Naive thymus-derived CD4-positive, alpha-beta T cell (primary cell): ENCODE measurements around the gene LCK. TPM values are rescaled to one million over a fixed set of nuclear protein-coding genes. Genes with fewer than 3 reads are reported as not detected.

Experiments
- ATAC-seq: fragments of 150-1000 bp; cut with Tn5 transposase; 2 replicates; pipeline ENCODE4 v1.10.0; 2021; ENCODE audit warnings: mild to moderate bottlenecking, moderate library complexity
- CTCF ChIA-PET: fragments of 350-600 bp; sonication (Branson Sonifier 250); formaldehyde crosslinking; loops from one replicate; lab custom pipeline; 2021; ENCODE audit warnings: antibody characterized with exemption; lab: Charles Lee
- POLR2A ChIA-PET: fragments of 350-600 bp; sonication (Branson Sonifier 250); formaldehyde crosslinking; loops from one replicate; lab custom pipeline; 2021; ENCODE audit warnings: antibody characterized with exemption, inconsistent platforms; lab: Charles Lee
- DNase-seq, 9 donors: peaks; one replicate each; pipeline versions ENCODE4 v3.0.0 to v3.0.0-alpha.2; 2020 to 2022; ENCODE audit warnings: mixed read lengths in 1 of 9
- H3K27ac ChIP-seq: one replicate; pipeline ENCODE4 v1.7.0; 2013; ENCODE audit warnings: mild to moderate bottlenecking, low read depth, low read length, moderate library complexity
- H3K27me3 ChIP-seq, 2 donors: one replicate each; pipeline ENCODE4 v1.7.0; 2013; ENCODE audit warnings: low read length in 2 of 2, mild to moderate bottlenecking in 2 of 2, moderate library complexity in 2 of 2; ENCODE audit not compliant: control insufficient read depth in 2 of 2, insufficient read depth in 2 of 2
- H3K36me3 ChIP-seq, 3 experiments: 1 replicate in 2 of 3; 2 replicates in 1 of 3; pipeline ENCODE4 v1.7.0; 2013; ENCODE audit warnings: low read length in 3 of 3, mild to moderate bottlenecking in 3 of 3, moderate library complexity in 1 of 3; ENCODE audit not compliant: insufficient read depth in 3 of 3, control insufficient read depth in 2 of 3
- H3K4me1 ChIP-seq, 2 donors: one replicate each; pipeline ENCODE4 v1.7.0; 2013; ENCODE audit warnings: low read length in 2 of 2, mild to moderate bottlenecking in 2 of 2, moderate library complexity in 1 of 2; ENCODE audit not compliant: control insufficient read depth in 2 of 2, insufficient read depth in 2 of 2
- H3K4me3 ChIP-seq: 2 replicates; pipeline ENCODE4 v1.7.0; 2013; ENCODE audit warnings: mild to moderate bottlenecking, low read length
- H3K9me3 ChIP-seq, 3 experiments: 1 replicate in 2 of 3; 2 replicates in 1 of 3; pipeline ENCODE4 v1.7.0; 2013; ENCODE audit warnings: low read length in 3 of 3; ENCODE audit not compliant: control insufficient read depth in 2 of 3
- H3K27ac Mint-ChIP-seq, 9 donors: one replicate each; pipeline ENCODE4 v1.8.0; 2020 to 2022; ENCODE audit warnings: mixed read lengths in 9 of 9, mild to moderate bottlenecking in 8 of 9, moderate library complexity in 5 of 9, inconsistent platforms in 2 of 9
- H3K27me3 Mint-ChIP-seq, 5 donors: one replicate each; pipeline ENCODE4 v1.8.0; 2021 to 2022; ENCODE audit warnings: mixed read lengths in 5 of 5, mild to moderate bottlenecking in 1 of 5
- H3K36me3 Mint-ChIP-seq, 5 donors: one replicate each; pipeline ENCODE4 v1.8.0; 2020 to 2022; ENCODE audit warnings: mixed read lengths in 5 of 5, mild to moderate bottlenecking in 3 of 5, inconsistent platforms in 1 of 5
- H3K4me1 Mint-ChIP-seq, 7 donors: one replicate each; pipeline ENCODE4 v1.8.0; 2020 to 2022; ENCODE audit warnings: mixed read lengths in 7 of 7, mild to moderate bottlenecking in 3 of 7, inconsistent platforms in 1 of 7
- H3K4me3 Mint-ChIP-seq, 10 donors: one replicate each; pipeline ENCODE4 v1.8.0; 2020 to 2022; ENCODE audit warnings: mild to moderate bottlenecking in 10 of 10, mixed read lengths in 10 of 10, moderate library complexity in 6 of 10, inconsistent platforms in 2 of 10
- H3K9me3 Mint-ChIP-seq, 11 donors: one replicate each; pipeline ENCODE4 v1.8.0; 2020 to 2022; ENCODE audit warnings: mixed read lengths in 11 of 11, mild to moderate bottlenecking in 4 of 11, inconsistent platforms in 1 of 11, moderate library complexity in 1 of 11
- intact Hi-C, 2 donors: fragments of 100-400 bp; cut with micrococcal nuclease; formaldehyde crosslinking; loops; one replicate each; pipeline ENCODE4 v1.15.1; 2023
- polyA plus RNA-seq, 2 donors: library from polyadenylated mRNA; unstranded; fragments of 300-500 nt; fragmentation: Illumina TruSeq; gene quantifications; one replicate each; pipeline ENCODE4 v1.2.3, GENCODE V29; 2021
- total RNA-seq, 6 experiments: library from RNA in 5 of 6; stranded (reverse) in 5 of 6; gene quantifications; 1 replicate in 5 of 6; 2 replicates in 1 of 6; pipeline ENCODE4 v1.2.3 and lab custom pipeline; 2021 to 2026

Gene LCK
- total and polyA plus RNA-seq, 7 experiments from 2014 or later, result 245 to 1,109 (median 480) TPM

DNA sequence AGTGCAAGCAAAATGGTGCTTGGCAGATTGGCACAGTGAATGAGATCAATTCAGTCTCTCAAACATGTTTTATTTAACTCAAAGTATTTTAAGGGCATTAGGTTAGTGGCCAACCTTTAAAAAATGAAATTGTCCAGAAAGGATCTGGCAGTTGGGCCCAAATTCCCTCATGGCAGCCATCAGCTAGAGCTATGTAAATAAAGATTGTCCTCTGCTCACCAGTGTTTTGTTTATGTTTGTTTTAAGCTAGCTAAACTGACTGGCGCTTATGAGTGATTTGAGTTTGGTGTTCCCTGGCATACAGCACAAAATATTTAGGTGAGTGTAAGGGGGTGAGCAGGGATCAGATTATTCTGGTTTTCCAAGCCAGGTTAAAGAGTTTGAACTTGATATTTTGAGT, 58.9 kb downstream of the LCK start:
- ChIA-PET POLR2A (interaction anchor here (0.5 to 2.6 kb wide), 5 partner anchors 12 to 64 kb away, joined by 3 to 8 read pairs (median 4); partner anchors contain the start of gene MARCKSL1), CTCF (no interaction called here)
- no peak for ATAC-seq
- intact Hi-C loops, result no loop called here
- Histone ChIP-seq H3K9me3 (no peaks in the 10 kb centered on the region), H3K36me3 (peaks cover 3 to 26% (median 15%) of the 10 kb centered on the region in 3 experiments), H3K27me3 (no peaks in the 10 kb centered on the region), H3K4me1 (peaks cover 3 to 22% of the 10 kb centered on the region in 2 donors), H3K27ac (no peak overlapping the region), H3K4me3 (no peak overlapping the region)
- H3K27me3 Mint-ChIP-seq, result no peaks in the 10 kb centered on the region
- peak overlapping the region in 5 of 10 donors; percentile 1 to 49 (median 9) for H3K4me3 Mint-ChIP-seq
- DNase-seq, result no peak
- H3K4me1 Mint-ChIP-seq, result peaks cover 37 to 84% (median 71%) of the 10 kb centered on the region in 7 donors
- H3K27ac Mint-ChIP-seq, result peak overlapping the region in 8 of 9 donors; percentile 62 to 89 (median 74)
- H3K9me3 Mint-ChIP-seq, result peaks cover 0 to 4% (median 0%) of the 10 kb centered on the region in 11 donors
- peaks cover 3 to 31% (median 23%) of the 10 kb centered on the region in 5 donors for H3K36me3 Mint-ChIP-seq

DNA sequence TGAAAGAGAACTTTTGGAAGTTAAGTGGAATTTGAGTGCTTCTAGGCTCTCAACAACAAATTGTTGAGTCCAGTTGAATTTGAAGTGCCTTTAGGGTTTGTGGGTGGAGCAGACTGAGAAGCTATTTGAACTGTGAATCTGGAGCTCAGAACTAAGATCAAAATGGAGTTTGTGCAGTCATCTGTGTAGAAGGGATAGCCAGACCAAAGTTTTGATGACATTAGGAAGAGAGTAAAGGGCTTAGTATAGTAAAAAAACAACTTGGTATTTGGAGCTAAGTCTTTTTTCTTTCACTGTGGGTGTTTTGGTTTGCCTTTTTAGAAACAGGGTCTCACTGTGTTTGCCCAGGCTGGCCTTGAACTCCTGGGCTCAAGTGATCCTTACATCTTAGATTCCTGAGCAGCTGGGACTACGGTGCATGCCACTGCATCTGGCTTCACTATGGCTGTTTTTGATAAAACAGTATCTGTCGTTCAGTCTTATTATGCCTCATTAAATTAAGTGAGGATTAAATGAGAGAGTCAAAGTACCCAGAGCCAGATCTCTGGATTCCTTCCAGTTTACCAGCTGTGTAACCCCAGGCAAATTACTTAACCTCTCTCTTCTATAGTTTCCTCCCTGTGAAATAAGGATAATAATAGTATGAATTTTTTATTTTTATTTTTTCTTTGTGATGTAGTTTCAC, 60.8 kb downstream of the LCK start:
- Histone ChIP-seq H3K27me3 (no peaks in the 10 kb centered on the region), H3K27ac (no peak overlapping the region), H3K36me3 (peaks cover 0 to 16% (median 5%) of the 10 kb centered on the region in 3 experiments), H3K4me1 (peaks cover 3 to 22% of the 10 kb centered on the region in 2 donors), H3K9me3 (no peaks in the 10 kb centered on the region), H3K4me3 (no peak overlapping the region)
- H3K4me1 Mint-ChIP-seq, result peaks cover 40 to 77% (median 70%) of the 10 kb centered on the region in 7 donors
- peaks cover 7 to 28% (median 14%) of the 10 kb centered on the region in 5 donors for H3K36me3 Mint-ChIP-seq
- no peaks in the 10 kb centered on the region for H3K9me3 Mint-ChIP-seq
- H3K4me3 Mint-ChIP-seq, result peak overlapping the region in 5 of 10 donors; percentile 9 to 55 (median 41)
- intact Hi-C loops, result no loop called here
- H3K27me3 Mint-ChIP-seq, result no peaks in the 10 kb centered on the region
- DNase-seq (no peak), ATAC-seq (no peak)
- CTCF ChIA-PET, result interaction anchor here (0.8 kb wide), 1 partner anchor 22 kb away, joined by 3 read pairs; no protein-coding TSS in a partner anchor
- peak overlapping the region; percentile 3 to 93 (median 78) for H3K27ac Mint-ChIP-seq
- POLR2A ChIA-PET, result interaction anchor here (1.0 to 2.6 kb wide), 6 partner anchors 10 to 82 kb away, joined by 3 to 8 read pairs (median 4); partner anchors contain the start of genes BSDC1 and MARCKSL1

DNA sequence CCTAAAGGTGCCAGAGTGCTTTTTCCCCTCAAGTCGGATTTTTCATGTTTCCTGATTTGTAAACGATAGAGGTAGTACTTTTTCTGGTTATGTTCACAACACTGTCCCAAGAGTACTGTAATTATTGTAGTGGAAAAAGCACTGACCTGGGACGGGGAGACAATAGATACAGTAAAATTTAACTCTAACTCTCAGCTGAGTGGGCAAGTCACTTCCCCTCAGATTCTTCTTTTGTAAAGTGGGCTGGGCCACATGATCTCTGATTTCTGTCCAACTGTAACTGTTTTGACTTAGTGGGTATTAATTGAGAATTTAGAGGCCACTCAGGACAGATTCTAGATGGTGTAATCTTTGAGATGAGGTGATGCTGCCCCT, 65.8 kb downstream of the LCK start:
- DNase-seq (no peak), ATAC-seq (no peak)
- no peak overlapping the region for H3K4me3 ChIP-seq
- H3K27me3 ChIP-seq, result no peaks in the 10 kb centered on the region
- peaks cover 8 to 19% (median 10%) of the 10 kb centered on the region in 5 donors for H3K36me3 Mint-ChIP-seq
- H3K36me3 ChIP-seq, result peaks cover 0 to 20% (median 5%) of the 10 kb centered on the region in 3 experiments
- intact Hi-C loops, result no loop called here
- H3K27ac Mint-ChIP-seq, result peak overlapping the region in 8 of 9 donors; percentile 30 to 81 (median 58)
- no peaks in the 10 kb centered on the region for H3K27me3 Mint-ChIP-seq
- peaks cover 18 to 55% (median 39%) of the 10 kb centered on the region in 7 donors for H3K4me1 Mint-ChIP-seq
- ChIA-PET POLR2A (interaction anchor here (0.7 to 1.7 kb wide), 4 partner anchors 16 to 89 kb away, joined by 3 to 4 read pairs (median 3); no protein-coding TSS in a partner anchor), CTCF (interaction anchor here (1.2 kb wide), 1 partner anchor 101 kb away, joined by 5 read pairs; no protein-coding TSS in a partner anchor)
- H3K27ac ChIP-seq, result no peak overlapping the region
- no peaks in the 10 kb centered on the region for H3K9me3 ChIP-seq
- H3K9me3 Mint-ChIP-seq, result no peaks in the 10 kb centered on the region
- H3K4me3 Mint-ChIP-seq, result no peak overlapping the region
- H3K4me1 ChIP-seq, result peaks cover 20 to 24% of the 10 kb centered on the region in 2 donors

DNA sequence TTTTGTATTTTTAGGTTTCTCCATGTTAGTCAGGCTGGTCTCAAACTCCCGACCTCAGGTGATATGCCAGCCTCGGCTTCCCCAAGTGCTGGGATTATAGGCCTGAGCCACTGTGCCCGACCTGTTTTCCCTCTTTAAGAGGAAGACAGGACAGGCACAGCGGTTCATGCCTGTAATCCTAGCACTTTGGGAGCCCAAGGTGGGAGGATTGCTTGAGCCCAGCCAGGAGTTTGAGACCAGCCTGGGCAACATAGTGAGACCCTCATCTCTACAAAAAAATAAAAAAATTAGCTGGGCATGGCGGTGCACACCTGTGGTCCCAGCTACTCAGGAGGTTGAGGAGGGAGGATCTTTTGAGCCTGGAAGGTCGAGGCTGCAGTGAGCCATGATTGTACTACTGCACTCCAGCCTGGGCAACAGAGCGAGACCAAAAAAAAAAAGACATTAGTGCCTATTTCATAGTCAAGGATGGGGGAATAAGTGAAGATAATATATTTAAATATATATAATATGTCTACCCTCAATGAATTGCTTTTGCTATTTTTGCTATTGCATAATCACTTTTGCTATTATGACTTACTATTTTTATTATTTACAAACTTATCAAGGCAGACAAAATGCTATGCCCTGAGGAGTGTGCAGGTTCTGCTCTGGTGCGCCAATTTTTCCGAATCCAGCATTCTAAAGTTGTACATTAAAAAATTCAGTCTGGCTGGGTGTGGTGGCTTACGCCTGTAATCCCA, 67.2 kb downstream of the LCK start:
- no peaks in the 10 kb centered on the region for H3K9me3 Mint-ChIP-seq
- peaks cover 8 to 19% (median 10%) of the 10 kb centered on the region in 5 donors for H3K36me3 Mint-ChIP-seq
- H3K4me3 ChIP-seq, result no peak overlapping the region
- DNase-seq, result no peak
- peaks cover 0 to 20% (median 5%) of the 10 kb centered on the region in 3 experiments for H3K36me3 ChIP-seq
- ChIA-PET POLR2A (interaction anchor here (1.1 to 1.7 kb wide), 3 partner anchors 17 to 27 kb away, joined by 3 to 4 read pairs (median 3); partner anchors contain the start of gene MARCKSL1), CTCF (interaction anchor here (1.2 kb wide), 1 partner anchor 102 kb away, joined by 5 read pairs; no protein-coding TSS in a partner anchor)
- no peaks in the 10 kb centered on the region for H3K27me3 ChIP-seq
- no peaks in the 10 kb centered on the region for H3K9me3 ChIP-seq
- no peaks in the 10 kb centered on the region for H3K27me3 Mint-ChIP-seq
- H3K4me3 Mint-ChIP-seq, result no peak overlapping the region
- peaks cover 29 to 63% (median 46%) of the 10 kb centered on the region in 7 donors for H3K4me1 Mint-ChIP-seq
- peak overlapping the region in 8 of 9 donors; percentile 33 to 88 (median 74) for H3K27ac Mint-ChIP-seq
- peaks cover 33% of the 10 kb centered on the region in 2 donors for H3K4me1 ChIP-seq
- H3K27ac ChIP-seq, result peak overlapping the region; percentile 40
- no peak for ATAC-seq
- intact Hi-C loops, result no loop called here

DNA sequence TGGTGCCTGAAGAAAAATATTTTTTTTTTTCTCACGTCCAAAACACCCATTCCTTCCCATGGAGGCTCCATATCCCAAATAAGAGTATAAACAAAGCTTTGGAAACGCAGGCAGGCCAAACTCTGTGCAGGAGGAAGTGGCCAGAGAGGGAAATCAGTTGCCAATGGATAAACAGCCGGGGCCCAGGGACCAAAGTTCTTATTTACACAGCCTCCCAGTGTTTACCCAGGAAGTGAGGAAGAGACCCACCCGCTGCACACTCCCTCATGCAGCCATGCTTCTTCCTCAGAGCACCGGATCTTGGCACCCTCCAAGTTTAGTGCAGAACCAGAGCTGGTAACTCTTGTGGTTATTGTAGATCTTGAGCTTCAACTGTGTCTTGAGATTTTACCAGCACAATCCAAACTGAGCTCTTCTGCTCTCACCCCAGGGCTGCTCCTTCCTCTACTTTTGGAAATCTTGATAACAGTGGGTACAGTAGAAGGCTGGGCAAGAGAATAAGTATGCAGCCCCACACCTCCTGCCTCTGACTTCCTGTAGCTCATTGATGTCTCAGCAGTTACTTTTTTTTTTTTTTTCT, 70.7 kb downstream of the LCK start:
- H3K4me3 Mint-ChIP-seq, result peak overlapping the region; percentile 58 to 85 (median 74)
- peaks cover 27 to 69% (median 47%) of the 10 kb centered on the region in 7 donors for H3K4me1 Mint-ChIP-seq
- Histone ChIP-seq H3K9me3 (no peaks in the 10 kb centered on the region), H3K27me3 (no peaks in the 10 kb centered on the region), H3K27ac (peak overlapping the region; percentile 58), H3K4me3 (peak overlapping the region; percentile 33), H3K4me1 (peaks cover 33 to 46% of the 10 kb centered on the region in 2 donors), H3K36me3 (peaks cover 1 to 35% (median 8%) of the 10 kb centered on the region in 3 experiments)
- ChIA-PET CTCF (interaction anchor here (0.6 to 2.3 kb wide), 14 partner anchors 11 to 106 kb away, joined by 3 to 12 read pairs (median 4); partner anchors contain the start of genes HDAC1 and LCK), POLR2A (interaction anchor here (0.5 to 6.0 kb wide), 34 partner anchors 10 to 308 kb away, joined by 3 to 78 read pairs (median 5); partner anchors contain the start of genes BSDC1, FAM167B, HDAC1 and KHDRBS1)
- DNase-seq (peak in 7 of 9 donors; percentile 37 to 73 (median 57)), ATAC-seq (peak; percentile 90)
- H3K9me3 Mint-ChIP-seq, result no peaks in the 10 kb centered on the region
- no peaks in the 10 kb centered on the region for H3K27me3 Mint-ChIP-seq
- peak overlapping the region; percentile 62 to 96 (median 94) for H3K27ac Mint-ChIP-seq
- peaks cover 2 to 20% (median 13%) of the 10 kb centered on the region in 5 donors for H3K36me3 Mint-ChIP-seq
- intact Hi-C loops, result loop anchor here in 1 of 2 donors (1.0 to 2.0 kb wide), 4 partner anchors 13 to 71 kb away; partner anchors contain the start of genes HDAC1 and LCK
